ENCODE measurements around the gene ITFG1. TPM values are rescaled to one million over a fixed set of nuclear protein-coding genes. Genes with fewer than 3 reads are reported as not detected.

The ITFG1 gene
- total and polyA plus RNA-seq, 2 of the 13 experiments (the other 11 are each of a cell fraction or from before 2014, with no cell fraction given) = 74.5 to 150 TPM

- no peak for TF ChIP-seq GPBP1L1 (CRISPR knock-in tag; IDR thresholded peaks at IDR 0.05)
These were observed 137.6 kb downstream of the ITFG1 start (continued) for GRCh38 chr16:47323241-47323640.

- CTCF ChIA-PET (ENCODE audit: low intra/inter-chr PET ratio, low total read pairs) = no interaction called here
- BruUV-seq (replicated peaks) = no TSS peak
- TF ChIP-seq KMT2A (CRISPR knock-in tag; IDR thresholded peaks at IDR 0.05) = no peak
- TF ChIP-seq ZFP91 (CRISPR knock-in tag; IDR thresholded peaks at IDR 0.05; ENCODE audit: borderline replicate concordance) = no peak
- no peak for TF ChIP-seq SIN3B (IDR thresholded peaks at IDR 0.05; ENCODE audit: low read length)
- no peak for TF ChIP-seq PAWR (CRISPR knock-in tag; IDR thresholded peaks at IDR 0.05; ENCODE audit: borderline replicate concordance)
- no peak for TF ChIP-seq SAFB2 (CRISPR knock-in tag; IDR thresholded peaks at IDR 0.05; ENCODE audit: borderline replicate concordance, low read depth)
- TF ChIP-seq ZNF629 (CRISPR knock-in tag; conservative IDR thresholded peaks at IDR 0.05) = no peak
- no peak for TF ChIP-seq GPBP1L1 (CRISPR knock-in tag; IDR thresholded peaks at IDR 0.05)
- TF ChIP-seq TFAP4 (IDR thresholded peaks at IDR 0.05; ENCODE audit: borderline replicate concordance, low read depth) = no peak
- TF ChIP-seq MED13 (CRISPR knock-in tag; IDR thresholded peaks at IDR 0.05) = no peak
- no peak for TF ChIP-seq DBP (CRISPR knock-in tag; IDR thresholded peaks at IDR 0.05; ENCODE audit: not compliant biosample characterization)
- TF ChIP-seq HNRNPK (IDR thresholded peaks at IDR 0.05; ENCODE audit: low read depth, low read length, poor library complexity, severe bottlenecking) = no peak
- no peak for TF ChIP-seq ZFP62 (CRISPR knock-in tag; IDR thresholded peaks at IDR 0.05)
- TF ChIP-seq ZNF138 (CRISPR knock-in tag; IDR thresholded peaks at IDR 0.05; ENCODE audit: low read depth) = no peak
These were observed 140.1 kb downstream of the ITFG1 start for GRCh38 chr16:47320546-47321310.

More at GRCh38 chr16:47320546-47321310, 140.1 kb downstream of the ITFG1 start:
- Histone ChIP-seq H3K27ac (ENCODE audit: extremely low read length, insufficient read depth, low read length) (no peak overlapping the region), H3K4me3 (replicated peaks in 1 of 3; ENCODE audit: insufficient read depth in 1 of 3, low read depth in 2 of 3, low read length in 3 of 3) (no peak overlapping the region), H3K79me2 (ENCODE audit: insufficient read depth, low read length) (no peaks in the 10 kb centered on the region), H3K4me2 (ENCODE audit: low read depth, low read length) (no peak overlapping the region), H4K20me1 (ENCODE audit: insufficient read depth, low read length) (no peaks in the 10 kb centered on the region), H3K4me1 (ENCODE audit: insufficient read depth, low read length) (no peaks in the 10 kb centered on the region), H3K9me3 (ENCODE audit: low read length) (no peaks in the 10 kb centered on the region), H2AFZ (ENCODE audit: low read length) (no peak overlapping the region), H3K27me3 (ENCODE audit: control insufficient read depth in 1 of 2, insufficient read depth in 2 of 2, low read length in 2 of 2) (no peaks in the 10 kb centered on the region), H3K36me3 (replicated peaks in 1 of 2; ENCODE audit: control insufficient read depth in 1 of 2, insufficient read depth in 2 of 2, low read length in 2 of 2) (no peaks in the 10 kb centered on the region; a peak in 1 of 5 replicates), H3K9ac (ENCODE audit: insufficient read depth, low read depth, low read length) (no peak overlapping the region)
- ATAC-seq = no peak
- in situ Hi-C loops (cut with HindIII; ENCODE audit: extremely low pct_ligation_motif_present, low pct_unique_long_range_greater_than_20kb) = no loop called here
- no peak for FAIRE-seq
- intact Hi-C loops (cut with micrococcal nuclease; ENCODE audit: unreplicated experiment) = no loop called here
- POLR2A ChIA-PET = no interaction called here
- DNase-seq (ENCODE audit: low spot score) = no peak

Data from HepG2 (cell line).